PC-9 (cell line): Measurements from ENCODE around the gene PTPRM. TPM values are rescaled to one million over a fixed set of nuclear protein-coding genes. Genes with fewer than 3 reads are reported as not detected.

Experiments
- BruUV-seq: library from RNA; stranded (reverse); fragments of 400-500 nt; replicated peaks from 2 replicates; lab custom pipeline; 2021; lab: Mats Ljungman, UMichigan
- CTCF ChIA-PET: fragments of 300-600 bp; sonication (Branson Sonifier 250); formaldehyde crosslinking; loops from one replicate; lab custom pipeline; 2022; ENCODE audit warnings: antibody characterized with exemption; lab: Charles Lee
- POLR2A ChIA-PET: fragments of 300-600 bp; sonication (Branson Sonifier 250); formaldehyde crosslinking; loops from one replicate; lab custom pipeline; 2022; ENCODE audit warnings: antibody characterized with exemption; ENCODE audit not compliant: unreplicated experiment; lab: Charles Lee
- DNase-seq, 2 experiments: peaks; one replicate each; pipeline versions ENCODE4 v3.0.0 to v3.0.0-alpha.2; 2015 to 2022; ENCODE audit warnings: mixed read lengths in 1 of 2
- H2AFZ ChIP-seq: fragments of 200-600 bp; sonication (generic); 2 replicates; pipeline ENCODE4 v1.8.1; 2017; ENCODE audit warnings: antibody characterized with exemption
- H3F3A ChIP-seq: fragments of 200-600 bp; sonication (generic); 2 replicates; pipeline ENCODE4 v1.8.1; 2017; ENCODE audit warnings: antibody characterized with exemption, mild to moderate bottlenecking, low read depth; ENCODE audit not compliant: insufficient read depth
- H3K27ac ChIP-seq: fragments of 200-600 bp; sonication (generic); 2 replicates; pipeline ENCODE4 v1.6.1; 2016; ENCODE audit warnings: mixed run types
- H3K27me3 ChIP-seq: fragments of 200-600 bp; sonication (generic); 2 replicates; pipeline ENCODE4 v1.6.1; 2016; ENCODE audit warnings: low read depth, mixed run types; ENCODE audit not compliant: insufficient read depth
- H3K36me3 ChIP-seq: fragments of 200-600 bp; sonication (generic); 2 replicates; pipeline ENCODE4 v1.6.1; 2016; ENCODE audit warnings: low read depth, mixed run types
- H3K4me1 ChIP-seq: fragments of 200-600 bp; sonication (generic); replicated peaks from 2 replicates; pipeline ENCODE4 v1.6.1; 2016; ENCODE audit warnings: mixed run types; ENCODE audit not compliant: insufficient read depth
- H3K4me2 ChIP-seq: fragments of 200-600 bp; sonication (generic); 2 replicates; pipeline ENCODE4 v1.6.1; 2017; ENCODE audit warnings: mixed run types
- H3K4me3 ChIP-seq: fragments of 200-600 bp; sonication (generic); 2 replicates; pipeline ENCODE4 v1.6.1; 2016; ENCODE audit warnings: mixed run types
- H3K79me2 ChIP-seq: fragments of 200-600 bp; sonication (generic); 2 replicates; pipeline ENCODE4 v1.6.1; 2017; ENCODE audit warnings: low read depth, mixed run types
- H3K9me2 ChIP-seq: fragments of 200-600 bp; sonication (generic); 2 replicates; pipeline ENCODE4 v1.8.1; 2017; ENCODE audit warnings: mild to moderate bottlenecking; ENCODE audit not compliant: insufficient read depth
- H3K9me3 ChIP-seq: fragments of 200-600 bp; sonication (generic); 2 replicates; pipeline ENCODE4 v1.8.1; 2016; ENCODE audit warnings: low read depth; ENCODE audit not compliant: insufficient read depth
- H4K20me1 ChIP-seq: fragments of 200-600 bp; sonication (generic); 2 replicates; pipeline ENCODE4 v1.8.1; 2017; ENCODE audit not compliant: insufficient read depth
- CTCF ChIP-seq: fragments of 200-600 bp; sonication (generic); conservative IDR thresholded peaks from 2 replicates; pipeline ENCODE4 v1.6.1; 2017; ENCODE audit warnings: mixed run types, antibody characterized with exemption, mild to moderate bottlenecking, moderate library complexity
- EZH2 ChIP-seq: fragments of 200-600 bp; sonication (generic); IDR thresholded peaks from 2 replicates; pipeline ENCODE4 v1.8.0; 2017; ENCODE audit warnings: antibody characterized with exemption, low read depth
- intact Hi-C: fragments of 100-400 bp; cut with micrococcal nuclease; formaldehyde crosslinking; loops from one replicate; pipeline ENCODE4 v1.10.0; 2022; ENCODE audit not compliant: unreplicated experiment
- total RNA-seq: library from RNA; stranded (reverse); gene quantifications from 2 replicates; pipeline ENCODE4 v1.2.3, GENCODE V29; 2021

Gene PTPRM
- total RNA-seq, 1 experiment from 2014 or later, result 32.5 TPM

GRCh38 chr18:8241731-8242130, 674.6 kb downstream of the PTPRM start:
- TF ChIP-seq EZH2, result no peak
- TF ChIP-seq CTCF, result no peak

GRCh38 chr18:8242151-8242696, 675.1 kb downstream of the PTPRM start:
- DNase-seq, result no peak
- TF ChIP-seq CTCF, result no peak
- no peak for TF ChIP-seq EZH2
- Histone ChIP-seq H3F3A (no peaks in the 10 kb centered on the region), H4K20me1 (no peaks in the 10 kb centered on the region), H3K79me2 (no peaks in the 10 kb centered on the region), H3K9me2 (no peaks in the 10 kb centered on the region), H3K4me2 (no peak overlapping the region), H3K36me3 (no peaks in the 10 kb centered on the region), H3K4me1 (no peaks in the 10 kb centered on the region), H3K4me3 (no peak overlapping the region), H3K27me3 (no peaks in the 10 kb centered on the region), H3K9me3 (no peaks in the 10 kb centered on the region), H3K27ac (no peak overlapping the region), H2AFZ (no peak overlapping the region)
- no TSS peak for BruUV-seq
- POLR2A ChIA-PET, result interaction anchor here (0.7 kb wide), 1 partner anchor 1656 kb away, joined by 3 read pairs; no protein-coding TSS in a partner anchor
- intact Hi-C loops, result no loop called here
- CTCF ChIA-PET, result no interaction called here

More at GRCh38 chr18:8241731-8242130, 674.6 kb downstream of the PTPRM start:
- Histone ChIP-seq H3K9me2 (no peaks in the 10 kb centered on the region), H3F3A (no peaks in the 10 kb centered on the region), H2AFZ (no peak overlapping the region), H3K4me1 (no peaks in the 10 kb centered on the region), H3K36me3 (no peaks in the 10 kb centered on the region), H3K4me2 (no peak overlapping the region), H3K4me3 (no peak overlapping the region), H3K79me2 (no peaks in the 10 kb centered on the region), H3K9me3 (no peaks in the 10 kb centered on the region), H4K20me1 (no peaks in the 10 kb centered on the region), H3K27ac (no peak overlapping the region), H3K27me3 (no peaks in the 10 kb centered on the region)
- ChIA-PET CTCF (no interaction called here), POLR2A (interaction anchor here (0.7 kb wide), 1 partner anchor 1657 kb away, joined by 3 read pairs; no protein-coding TSS in a partner anchor)
- intact Hi-C loops, result no loop called here
- no peak for DNase-seq
- BruUV-seq, result no TSS peak

GRCh38 chr18:8247700-8248099, 680.6 kb downstream of the PTPRM start:
- no peak overlapping the region for H2AFZ ChIP-seq
- no peak for TF ChIP-seq EZH2
- no peak for TF ChIP-seq CTCF
- no peaks in the 10 kb centered on the region for H3K9me3 ChIP-seq
- no peaks in the 10 kb centered on the region for H3K4me1 ChIP-seq
- H3K4me2 ChIP-seq, result no peak overlapping the region
- BruUV-seq, result no TSS peak
- ChIA-PET CTCF (no interaction called here), POLR2A (no interaction called here)
- no peaks in the 10 kb centered on the region for H3K9me2 ChIP-seq
- H3K36me3 ChIP-seq, result no peaks in the 10 kb centered on the region
- no peak for DNase-seq
- no peak overlapping the region for H3K27ac ChIP-seq
- H3K4me3 ChIP-seq, result no peak overlapping the region
- no peaks in the 10 kb centered on the region for H3K79me2 ChIP-seq
- no peaks in the 10 kb centered on the region for H3F3A ChIP-seq
- no peaks in the 10 kb centered on the region for H4K20me1 ChIP-seq
- intact Hi-C loops, result no loop called here
- no peaks in the 10 kb centered on the region for H3K27me3 ChIP-seq
